ENCODE results near the gene TRIM37. TPM values are rescaled to one million over a fixed set of nuclear protein-coding genes. Genes with fewer than 3 reads are reported as not detected.

Gene TRIM37
- total and polyA plus RNA-seq, 2 of the 8 experiments (the other 6 are each of a cell fraction or from before 2014, with no cell fraction given) = 38.2 to 57.0 TPM

GRCh38 chr17:59024916-59025315 is 81.8 kb downstream of the TRIM37 start:
- H2BK12ac ChIP-seq (ENCODE audit: low read depth, low read length) = no peak overlapping the region
- no peaks in the 10 kb centered on the region for H4K20me1 ChIP-seq (replicated peaks in 1 of 2; ENCODE audit: control insufficient read depth in 1 of 2, insufficient read depth in 2 of 2, low read length in 2 of 2)
- H3K18ac ChIP-seq (ENCODE audit: extremely low read depth, low read length) = no peak overlapping the region
- no peak overlapping the region for H3K27ac ChIP-seq (ENCODE audit: low read depth, low read length)
- no peak overlapping the region for H3K23ac ChIP-seq (ENCODE audit: insufficient read length)
- H3K79me2 ChIP-seq (ENCODE audit: control insufficient read depth in 1 of 2, insufficient read depth in 2 of 2, low read length in 2 of 2) = no peaks in the 10 kb centered on the region
- H4K8ac ChIP-seq (ENCODE audit: extremely low read depth, insufficient read depth, low read length) = no peak overlapping the region
- ChIA-PET POLR2A (ENCODE audit: partially characterized antibody) (no interaction called here), CTCF (ENCODE audit: partially characterized antibody) (no interaction called here)
- H2BK15ac ChIP-seq (ENCODE audit: low read length) = no peak overlapping the region
- H2BK120ac ChIP-seq (replicated peaks; ENCODE audit: low read depth, low read length) = no peak overlapping the region
- no peak for FAIRE-seq
- H3K56ac ChIP-seq (replicated peaks; ENCODE audit: insufficient read length, low read depth, low read length) = no peak overlapping the region
- no peak overlapping the region for H3K4me3 ChIP-seq (ENCODE audit: extremely low read depth in 1 of 4, insufficient read depth in 2 of 4, low read depth in 3 of 4, low read length in 4 of 4)
- H2BK20ac ChIP-seq (ENCODE audit: low read length) = no peak overlapping the region
- H3K14ac ChIP-seq (ENCODE audit: insufficient read length) = no peak overlapping the region
- H3K36me3 ChIP-seq (ENCODE audit: control insufficient read depth in 2 of 4, insufficient read depth in 4 of 4, low read length in 3 of 4) = peaks cover 3 to 14% (median 8%) of the 10 kb centered on the region in 4 experiments; a peak in 6 of 8 replicates
- WGBS, 2 experiments (ENCODE audit: extremely low coverage in 1 of 2, insufficient coverage in 1 of 2, insufficient read length in 1 of 2, insufficient replicate concordance in 2 of 2, low coverage in 1 of 2, low lambda C conversion rate in 2 of 2, missing lambda C conversion rate in 1 of 2) = 95% methylated on average over 2 of the region's 2 CpGs; no CpG with 5 or more reads in 1 of the 2 experiments
- H3K9ac ChIP-seq (replicated peaks in 1 of 4; ENCODE audit: extremely low read depth in 1 of 4, low read depth in 3 of 4, low read length in 3 of 4) = no peak overlapping the region
- no peak overlapping the region for H3K4ac ChIP-seq (replicated peaks; ENCODE audit: insufficient read length, low read depth, low read length)
- DNase-seq (ENCODE audit: low read depth in 1 of 2, low spot score in 2 of 2) = no peak
- H3K27me3 ChIP-seq (replicated peaks in 1 of 4; ENCODE audit: control insufficient read depth in 3 of 4, extremely low read depth in 1 of 4, insufficient read depth in 3 of 4, low read length in 3 of 4) = no peaks in the 10 kb centered on the region
- H2AK5ac ChIP-seq (ENCODE audit: low read depth, low read length) = no peak overlapping the region
- H3K4me2 ChIP-seq (ENCODE audit: insufficient read depth in 1 of 2, low read depth in 2 of 2, low read length in 2 of 2) = no peak overlapping the region
- H4K5ac ChIP-seq (ENCODE audit: insufficient read length, low read depth, low read length) = no peak overlapping the region
- no peak overlapping the region for H2AFZ ChIP-seq (ENCODE audit: low read length)
- no peaks in the 10 kb centered on the region for H3K23me2 ChIP-seq (ENCODE audit: low read depth, low read length)
- no peak overlapping the region for H4K91ac ChIP-seq (replicated peaks; ENCODE audit: insufficient read length, low read length)
- H3K9me3 ChIP-seq (ENCODE audit: insufficient read depth in 2 of 2, low read depth in 1 of 2, low read length in 1 of 2) = peaks cover 0 to 3% of the 10 kb centered on the region in 2 experiments; a peak in 1 of 4 replicates
- no peaks in the 10 kb centered on the region for H3K4me1 ChIP-seq (replicated peaks in 1 of 4; ENCODE audit: control insufficient read depth in 3 of 4, insufficient read depth in 4 of 4, low read length in 3 of 4)
- TF ChIP-seq ATF2 (IDR thresholded peaks at IDR 0.05; ENCODE audit: low read length) (no peak), RAD21 (IDR thresholded peaks at IDR 0.05 in 1 of 2, conservative IDR thresholded peaks at IDR 0.05 in 1 of 2; ENCODE audit: low read depth in 2 of 2, low read length in 2 of 2) (no peak), YY1 (IDR thresholded peaks at IDR 0.05; ENCODE audit: low read depth, low read length) (no peak), GABPA (IDR thresholded peaks at IDR 0.05; ENCODE audit: borderline replicate concordance, insufficient read depth, low read length) (no peak), SP1 (IDR thresholded peaks at IDR 0.05; ENCODE audit: low read depth, low read length) (no peak), SAP30 (IDR thresholded peaks at IDR 0.05; ENCODE audit: insufficient read depth, insufficient replicate concordance, low read length) (no peak)
- no peaks in the 10 kb centered on the region; the same call in none of the 2 replicates for H3K79me1 ChIP-seq (ENCODE audit: low read depth, low read length)
- no peak overlapping the region for H2BK5ac ChIP-seq (ENCODE audit: low read depth, low read length)

Measured in H1 (cell line).